ENCODE measurements around the gene CLTCL1.
"Not testable (repeated sequence)": the region's sequence is repeated elsewhere in the genome, so short reads cannot be mapped to it uniquely, and the experiment has no call there.

CLTCL1 gene

DNA sequence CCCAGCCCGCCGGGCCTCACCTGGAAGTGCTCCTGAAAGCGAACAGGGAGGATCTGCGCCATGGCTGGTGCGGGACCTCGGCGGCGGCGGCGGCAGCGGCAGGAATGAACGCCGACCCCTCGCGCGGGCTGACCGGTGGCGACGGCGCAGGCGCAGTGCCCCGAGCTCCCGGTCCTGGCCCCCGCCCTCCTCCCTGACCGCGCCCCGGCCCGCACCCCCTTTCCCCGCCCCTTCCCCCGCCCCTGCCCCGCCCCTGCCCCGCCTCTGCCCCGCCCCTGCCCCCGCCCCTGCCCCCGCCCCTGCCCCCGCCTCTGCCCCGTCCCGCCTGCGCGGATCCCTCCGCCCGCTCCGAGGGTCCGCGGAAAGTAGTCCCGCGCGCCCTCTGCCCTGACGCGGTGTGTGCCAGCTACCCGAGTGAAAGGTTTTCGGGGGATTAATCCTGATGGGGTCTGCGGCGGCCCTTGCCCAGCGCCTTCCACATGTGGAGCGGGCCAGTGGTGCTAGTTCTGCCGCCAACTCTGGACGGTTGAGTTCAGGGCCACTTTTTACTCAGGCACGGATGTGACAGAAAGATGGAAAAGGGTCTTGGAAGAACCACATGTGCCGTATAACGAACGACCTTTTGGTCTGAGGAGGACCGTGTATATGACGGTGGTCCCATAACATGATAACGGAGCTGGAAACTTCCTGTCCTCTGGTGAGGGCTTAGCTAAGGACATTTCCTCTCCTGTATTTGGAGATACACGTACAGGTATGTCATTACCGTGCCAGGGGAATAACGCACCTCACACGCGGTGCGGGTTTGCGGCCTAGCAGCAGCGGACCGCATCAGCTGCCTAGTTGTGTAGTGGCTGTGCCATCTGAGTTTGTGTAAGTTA is at the start of gene CLTCL1:
Gene CLTCL1, minus strand, starts transcription at position 140 of the 878 bp plus-strand sequence. Its CDS starts 78 bp downstream, at position 62.
- DNase-seq = peak in 52 of 56 donors; percentile 6 to 86 (median 61)

DNA sequence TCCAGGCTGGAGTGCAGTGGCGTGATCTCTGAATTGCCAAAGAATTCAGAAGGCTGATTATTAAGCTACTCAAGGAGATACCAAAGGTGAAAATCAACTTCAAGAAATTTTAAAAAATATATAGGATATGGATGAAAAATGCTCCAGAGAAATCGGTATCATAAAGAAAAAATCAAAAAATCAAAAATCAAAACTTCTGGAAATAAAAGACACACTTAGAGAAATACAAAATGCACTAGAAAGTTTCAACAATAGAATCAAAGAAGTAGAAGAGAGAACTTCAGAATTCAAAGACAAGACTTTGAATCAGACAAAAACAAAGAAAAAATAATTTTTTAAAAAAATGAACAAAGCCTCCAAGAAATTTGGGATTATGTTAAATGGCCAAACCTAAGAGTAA is 45.6 kb upstream of the CLTCL1 start:
- no peak for DNase-seq

DNA sequence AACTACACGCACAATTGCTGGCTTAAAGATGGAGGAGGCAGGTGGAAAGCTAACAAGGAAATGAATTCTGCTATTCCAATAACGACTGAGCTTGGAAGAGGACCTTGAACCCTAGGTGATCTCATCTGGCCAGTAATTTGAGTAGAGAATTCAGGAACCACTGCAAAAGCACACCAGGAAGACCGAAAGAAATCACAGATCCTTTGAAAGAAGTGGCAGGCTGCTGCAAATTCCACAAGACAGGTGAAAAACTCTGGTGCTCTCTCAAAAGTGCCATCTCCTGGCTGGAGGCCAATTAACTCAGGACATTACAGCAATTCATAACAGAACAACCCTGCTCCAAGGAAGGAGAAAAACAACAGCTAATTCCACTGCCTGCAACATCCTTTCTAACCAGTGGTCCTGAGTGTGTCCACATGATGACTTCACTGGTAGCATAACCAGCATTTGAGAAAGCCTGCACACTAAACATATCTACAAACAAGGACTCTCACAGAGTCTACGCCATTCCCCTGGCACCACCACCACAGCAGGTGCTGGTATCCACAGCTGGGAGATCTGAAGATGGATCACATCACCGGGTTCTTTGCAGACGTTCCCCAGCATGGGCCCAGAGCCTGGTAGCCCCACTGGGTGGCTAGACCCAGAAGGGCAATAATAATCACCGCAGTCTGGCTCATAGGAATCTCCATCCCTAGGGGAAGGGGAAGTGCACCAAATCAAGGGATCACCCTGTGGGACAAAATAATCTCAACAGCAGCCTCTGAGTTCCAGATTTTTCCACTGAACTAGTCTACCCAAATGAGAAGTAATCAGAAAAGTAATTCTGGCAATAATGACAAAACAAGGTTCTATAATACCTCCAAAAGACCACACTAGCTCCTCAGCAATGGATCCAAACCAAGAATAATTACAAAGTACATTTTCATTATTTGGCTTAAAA is 44.9 kb upstream of the CLTCL1 start:
- no peak for DNase-seq

DNA sequence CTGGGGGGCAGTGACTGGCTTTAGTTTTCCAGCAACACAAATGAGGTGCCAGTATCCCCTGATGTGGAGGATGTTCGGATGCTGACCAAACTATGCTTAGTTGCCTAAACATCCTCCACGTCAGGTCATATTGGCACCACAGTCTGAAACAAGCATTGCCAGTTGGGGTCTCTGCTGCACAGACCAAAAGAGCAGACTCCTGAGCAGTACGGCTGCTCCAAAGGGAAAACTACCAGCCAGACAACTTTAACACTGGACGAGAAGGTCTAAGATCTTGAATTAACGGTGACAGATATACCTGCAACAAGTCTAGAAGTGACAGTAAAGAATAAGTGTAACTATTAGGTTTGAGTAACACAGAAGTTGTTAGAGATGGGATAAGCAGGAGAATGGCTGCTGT is 40.5 kb upstream of the CLTCL1 start:
- no peak for DNase-seq

DNA sequence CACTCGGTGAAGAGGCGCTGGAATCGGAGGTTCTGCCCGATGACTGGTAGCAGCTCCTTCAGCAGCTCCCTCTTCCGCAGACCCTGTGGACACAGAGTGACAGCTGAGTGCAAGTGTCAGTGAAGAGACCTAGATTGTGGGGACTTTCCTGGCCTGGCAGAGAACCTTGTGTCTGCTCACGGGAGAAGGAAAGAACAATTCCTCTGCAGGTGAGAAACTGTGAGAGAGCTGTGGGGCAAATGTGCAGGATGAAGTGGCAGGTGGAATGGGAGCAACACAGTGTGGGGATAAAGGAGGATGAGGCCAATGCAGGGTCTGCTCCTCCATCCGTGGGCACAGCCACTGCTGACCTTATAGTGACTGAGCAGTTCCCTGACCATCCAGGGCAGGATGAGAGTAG is 40.0 kb upstream of the CLTCL1 start:
- DNase-seq = no peak

DNA sequence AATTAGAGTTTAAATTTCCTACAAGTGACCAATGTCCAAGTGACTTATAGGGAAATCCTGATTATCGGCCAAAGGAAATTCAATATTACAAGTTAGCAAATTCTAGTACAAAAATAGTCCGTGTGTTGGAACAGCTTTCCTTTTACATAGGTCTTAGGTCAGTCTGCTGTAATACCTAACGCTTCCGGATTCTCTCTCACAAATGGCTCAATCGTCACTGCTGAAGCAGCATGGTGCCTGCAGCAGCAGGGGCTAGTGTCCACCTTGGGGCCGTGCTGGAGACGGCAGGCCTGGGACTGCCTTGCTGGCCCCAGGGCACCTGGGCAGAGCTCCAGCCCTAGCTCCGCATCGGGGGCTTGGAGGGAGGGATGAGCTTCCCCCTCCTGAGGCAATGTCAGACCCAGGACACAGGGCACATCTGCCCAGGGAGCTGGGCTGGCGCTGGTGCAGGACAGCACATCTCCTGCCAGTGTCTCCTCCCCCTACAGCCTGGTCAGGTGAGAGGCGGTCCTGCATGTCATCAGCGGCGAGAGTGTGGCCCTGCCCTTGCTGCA is 39.4 kb upstream of the CLTCL1 start:
- no peak for DNase-seq

DNA sequence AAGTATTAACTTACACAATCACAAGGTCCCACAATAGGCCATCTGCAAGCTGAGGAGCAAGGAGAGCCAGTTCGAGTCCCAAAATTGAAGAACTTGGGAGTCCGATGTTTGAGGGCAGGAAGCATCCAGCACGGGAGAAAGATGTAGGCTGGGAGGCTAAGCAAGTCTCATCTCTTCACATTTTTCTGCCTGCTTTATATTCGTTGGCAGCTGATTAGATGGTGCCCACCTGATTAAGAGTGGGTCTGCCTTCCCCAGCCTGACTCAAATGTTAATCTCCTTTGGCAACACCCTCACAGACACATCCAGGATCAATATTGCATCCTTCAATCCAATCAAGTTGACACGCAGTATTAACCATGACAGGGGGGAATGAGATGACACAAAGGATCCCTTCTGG is 38.7 kb upstream of the CLTCL1 start:
- not testable (repeated sequence) for DNase-seq

DNA sequence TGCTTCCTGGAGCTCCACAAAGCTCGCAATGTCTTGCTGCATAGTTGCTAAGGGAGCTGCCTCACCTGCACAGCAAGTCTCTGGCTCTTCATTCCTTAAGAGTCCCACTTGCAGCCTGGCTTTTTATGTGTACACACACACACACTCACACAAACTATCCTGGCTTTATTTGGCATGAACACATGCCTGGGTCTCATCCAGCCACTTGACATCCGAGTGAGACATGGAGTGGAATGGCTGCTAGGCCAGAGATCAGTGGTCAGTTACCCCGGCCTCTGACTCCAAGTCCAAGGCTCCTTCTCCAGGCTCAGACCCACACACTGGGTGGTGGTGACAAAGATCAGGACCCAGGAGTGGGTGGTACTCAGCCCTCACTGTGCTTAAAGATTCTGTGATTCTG is 37.9 kb upstream of the CLTCL1 start:
- DNase-seq = no peak

DNA sequence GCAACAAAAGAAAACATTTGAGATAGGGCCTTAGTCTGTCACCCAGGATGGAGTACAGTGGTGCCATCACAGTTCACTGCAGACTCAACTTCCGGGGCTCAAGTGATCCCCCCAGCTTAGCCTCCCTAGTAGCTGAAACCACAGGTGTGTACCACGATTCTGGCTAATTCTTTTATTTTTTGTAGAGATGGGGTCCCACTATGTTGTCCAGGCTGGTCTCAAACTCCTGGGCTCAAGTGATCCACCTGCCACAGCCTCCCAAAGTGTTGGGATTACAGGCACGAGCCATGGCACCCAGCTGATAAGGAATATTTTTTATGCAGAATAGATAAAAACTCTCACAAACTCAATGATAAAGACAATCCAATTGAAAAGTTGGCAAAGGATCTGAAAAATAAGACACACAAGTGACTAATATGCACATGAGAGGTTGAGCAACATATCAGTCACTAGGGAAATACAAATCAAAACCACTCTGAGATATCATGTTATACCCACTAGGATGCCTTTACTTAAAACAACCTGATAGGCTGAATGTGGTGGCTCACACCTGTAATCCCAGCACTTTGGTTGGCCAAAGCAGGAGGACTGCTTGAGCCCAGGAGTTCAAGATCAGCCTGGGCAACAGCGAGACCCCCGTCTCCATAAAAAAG is 33.9 kb upstream of the CLTCL1 start:
- DNase-seq = no peak

DNA sequence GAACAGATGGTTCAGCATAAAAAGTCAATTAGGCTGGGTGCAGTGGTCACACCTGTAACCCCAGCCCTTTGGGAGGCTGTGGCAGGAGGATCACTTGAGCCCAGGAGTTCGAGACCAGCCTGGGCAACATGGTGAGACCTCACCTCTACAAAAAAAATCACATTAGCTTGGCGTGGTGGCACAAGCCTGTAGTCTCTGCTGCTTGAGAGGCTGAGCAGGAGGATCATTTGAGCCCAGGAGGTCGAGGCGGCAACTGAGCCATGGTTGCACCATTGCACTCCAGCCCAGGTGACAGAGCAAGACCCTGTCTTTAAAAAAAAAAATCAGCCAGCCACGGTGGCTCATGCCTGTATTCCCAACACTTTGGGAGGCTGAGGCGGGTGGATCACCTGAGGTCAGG is 31.9 kb upstream of the CLTCL1 start:
- DNase-seq = not testable (repeated sequence)

DNA sequence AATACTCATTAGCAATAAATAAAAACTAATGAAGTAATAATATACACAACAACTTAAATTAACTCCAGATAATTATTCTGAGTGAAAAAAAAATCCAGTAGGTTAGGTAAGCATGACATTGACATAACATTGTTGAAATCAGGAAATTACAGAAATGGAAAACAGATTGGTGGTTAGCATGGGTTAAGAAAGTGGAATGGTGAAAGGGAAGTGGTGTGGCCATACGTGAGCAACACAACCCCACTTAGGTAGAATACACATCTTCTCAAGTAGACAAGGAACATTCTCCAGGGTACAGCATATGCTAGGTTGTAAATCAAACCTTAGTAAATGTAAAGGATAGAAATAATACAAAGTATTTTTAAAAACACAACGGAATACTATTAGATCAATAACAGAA is 30.2 kb upstream of the CLTCL1 start:
- no peak for DNase-seq

DNA sequence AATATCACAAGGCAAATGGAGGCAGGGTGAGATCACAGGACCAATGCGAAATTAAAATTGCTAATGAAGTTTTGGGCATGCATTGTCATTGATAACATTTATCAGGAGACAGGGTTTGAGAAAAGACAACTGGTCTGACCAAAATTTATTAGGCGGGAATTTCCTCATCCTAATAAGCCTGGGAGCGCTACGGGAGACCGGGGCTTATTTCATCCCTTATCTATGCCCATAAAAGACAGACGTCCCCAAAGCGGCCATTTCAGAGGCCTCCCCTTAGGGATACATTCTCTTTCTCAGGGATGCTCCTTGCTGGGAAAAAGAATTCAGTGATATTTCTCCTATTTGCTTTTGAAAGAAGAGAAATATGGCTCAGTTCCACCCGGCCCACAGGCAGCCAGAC is 28.6 kb upstream of the CLTCL1 start:
- not testable (repeated sequence) for DNase-seq

DNA sequence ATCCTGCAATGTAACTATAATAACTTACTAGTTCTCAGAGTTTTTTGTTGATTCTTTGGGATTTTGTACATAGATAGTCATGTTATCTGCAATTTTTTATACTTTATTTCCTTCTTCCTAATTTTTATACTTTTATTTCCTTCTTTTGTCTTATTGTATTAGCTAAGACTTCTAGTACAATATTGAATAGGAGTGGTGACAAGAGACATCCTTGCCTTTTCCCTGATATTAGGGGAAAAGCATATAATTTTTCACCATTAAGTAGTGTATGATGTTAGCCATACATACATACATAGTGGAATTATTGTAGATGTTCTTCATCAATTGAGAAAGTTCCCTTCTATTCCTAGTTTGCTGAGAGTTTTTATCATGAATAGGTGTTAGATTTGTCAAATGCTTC is 27.8 kb upstream of the CLTCL1 start:
- DNase-seq = no peak

DNA sequence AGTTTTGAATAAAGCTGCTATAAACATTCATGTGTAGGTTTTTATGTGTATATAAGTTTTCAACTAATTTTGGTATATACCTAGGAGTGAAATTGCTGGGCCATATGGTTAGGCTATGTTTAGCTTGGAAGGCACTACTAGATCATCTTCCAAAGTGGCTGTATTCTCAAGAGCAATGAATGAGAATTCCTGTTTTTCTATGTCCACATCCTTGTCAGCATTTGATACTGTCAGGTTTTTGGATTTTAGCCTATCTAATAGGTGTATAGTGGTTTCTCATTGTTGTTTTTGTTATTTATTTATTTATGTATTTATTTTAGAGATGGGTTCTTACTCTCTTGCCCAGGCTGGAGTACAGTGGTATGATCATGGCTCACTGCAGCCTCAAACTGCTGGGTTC is 26.3 kb upstream of the CLTCL1 start:
- DNase-seq = no peak

DNA sequence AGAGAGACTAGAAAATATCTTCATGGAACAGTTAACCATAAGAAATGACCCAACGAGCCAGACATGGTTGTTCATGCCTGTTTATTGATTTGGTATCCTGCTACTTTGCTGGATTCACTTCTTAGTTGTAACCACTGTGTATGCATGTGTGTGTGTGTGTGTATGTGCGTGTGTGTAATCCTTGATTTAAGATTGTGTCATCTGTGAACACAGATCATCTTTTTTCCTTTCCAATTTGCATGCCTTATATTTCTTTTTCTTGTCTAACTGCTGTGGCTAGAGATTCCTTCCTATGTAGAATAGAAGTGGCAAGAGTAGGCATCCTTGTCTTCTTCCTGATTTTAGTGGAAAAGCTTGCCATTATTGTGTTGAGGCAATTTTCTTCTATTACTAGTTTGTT is 16.4 kb upstream of the CLTCL1 start:
- DNase-seq = no peak

DNA sequence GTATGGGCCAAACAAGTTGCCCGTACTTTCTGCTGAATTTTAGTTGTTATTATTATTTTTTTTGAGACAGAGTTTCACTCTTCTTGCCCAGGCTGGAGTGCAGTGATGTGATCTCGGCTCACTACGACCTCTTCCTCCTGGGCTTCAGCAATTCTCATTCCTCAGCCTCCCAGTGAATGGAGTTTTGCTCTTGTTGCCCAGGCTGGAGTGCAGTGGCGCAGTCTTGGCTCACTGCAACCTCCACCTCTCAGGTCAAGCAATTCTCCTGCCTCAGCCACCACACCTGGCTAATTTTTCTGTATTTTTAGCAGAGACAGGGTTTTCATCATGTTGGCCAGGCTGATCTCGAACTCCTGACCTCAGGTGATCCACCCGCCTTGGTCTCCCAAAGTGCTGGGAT is 15.0 kb upstream of the CLTCL1 start:
- DNase-seq = not testable (repeated sequence)

DNA sequence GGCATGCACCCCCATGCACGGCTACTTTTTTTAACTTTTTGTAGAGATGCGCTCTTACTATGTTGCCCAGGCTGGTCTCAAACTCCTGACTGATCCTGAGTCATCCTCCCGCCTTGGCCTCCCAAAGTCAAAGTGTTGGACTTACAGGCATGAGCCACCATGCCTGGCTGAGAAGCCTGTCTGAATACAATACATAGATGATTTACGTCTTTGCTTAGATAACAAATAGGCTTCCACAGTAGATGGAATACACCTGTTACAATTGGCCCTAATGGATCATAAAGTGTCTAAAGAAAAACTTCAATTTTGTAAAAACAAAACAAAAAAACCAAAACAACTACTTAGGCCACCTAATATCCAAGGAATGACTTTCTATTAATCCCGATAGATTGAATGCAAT is 13.0 kb upstream of the CLTCL1 start:
- no peak for DNase-seq

DNA sequence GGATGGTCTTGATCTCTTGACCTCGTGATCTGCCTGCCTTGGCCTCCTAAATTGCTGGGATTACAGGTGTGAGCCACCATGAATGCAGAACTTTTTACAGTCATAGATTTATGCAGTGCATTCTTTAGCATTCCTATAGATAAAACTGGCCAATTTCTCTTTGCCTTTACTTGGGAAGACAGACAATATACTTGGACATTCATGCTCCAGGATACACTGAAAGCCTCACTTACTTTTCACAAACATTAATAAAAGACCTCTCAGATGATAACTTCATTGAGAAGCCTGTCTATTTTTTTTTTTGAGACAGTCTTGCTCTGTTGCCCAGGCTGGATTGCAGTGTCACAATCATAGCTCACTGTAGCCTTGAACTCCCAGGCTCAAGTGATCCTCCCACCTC is 12.3 kb upstream of the CLTCL1 start:
- DNase-seq = no peak

DNA sequence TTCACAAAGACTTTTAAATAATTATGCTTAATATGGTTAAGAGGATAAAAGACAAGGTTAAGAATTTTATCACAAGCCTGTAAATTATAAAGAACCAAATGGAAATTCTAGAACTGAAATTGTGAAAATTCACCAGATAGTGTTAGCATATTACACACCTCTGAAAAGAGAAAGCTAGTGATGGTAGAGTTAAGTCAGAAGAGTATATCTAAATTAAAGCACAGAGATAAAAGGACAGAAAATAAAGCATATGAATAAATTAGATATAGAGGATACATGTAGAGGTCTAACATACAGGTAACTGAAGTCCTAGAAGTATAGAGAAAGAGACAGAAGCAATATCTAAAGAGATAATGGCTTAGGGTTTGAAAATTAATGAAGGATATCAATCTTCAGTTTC is 4.2 kb upstream of the CLTCL1 start:
- no peak for DNase-seq

DNA sequence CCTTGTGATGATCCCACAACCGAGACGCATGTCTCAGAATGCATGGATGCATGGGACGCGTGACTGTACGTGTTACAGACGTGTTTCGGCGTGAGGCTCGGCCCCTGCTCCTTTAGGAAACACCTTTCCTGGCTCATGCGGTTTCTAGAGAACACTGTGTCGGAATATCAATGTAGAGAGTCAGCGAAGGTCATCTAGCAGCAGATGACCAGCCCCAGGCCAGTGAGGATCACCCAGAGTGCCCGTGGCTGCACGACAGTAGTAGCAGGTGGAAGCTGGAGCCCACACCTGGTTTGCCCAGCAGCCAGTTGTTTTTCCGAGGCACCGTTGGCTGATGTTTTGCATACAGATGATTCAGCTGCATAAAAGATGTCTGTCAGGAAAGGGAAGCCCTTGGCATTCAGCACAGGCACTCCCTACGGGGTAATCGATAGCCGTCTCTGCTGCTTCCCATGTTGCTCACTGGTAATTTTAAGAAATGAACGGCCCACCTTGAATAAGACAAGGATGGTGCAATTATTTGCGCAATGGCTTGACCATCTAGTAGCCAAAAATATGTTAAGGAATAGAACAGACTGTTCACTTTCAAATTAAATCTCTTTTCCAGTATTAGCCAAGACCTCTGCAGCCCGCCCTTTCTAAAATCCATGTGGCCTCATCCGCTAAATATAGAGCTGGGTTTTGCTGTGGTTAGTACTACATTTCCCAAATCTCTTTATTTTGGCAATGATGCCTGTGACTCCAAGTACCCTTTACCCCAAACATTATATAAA is 1.1 kb upstream of the CLTCL1 start:
- no peak for DNase-seq

DNA sequence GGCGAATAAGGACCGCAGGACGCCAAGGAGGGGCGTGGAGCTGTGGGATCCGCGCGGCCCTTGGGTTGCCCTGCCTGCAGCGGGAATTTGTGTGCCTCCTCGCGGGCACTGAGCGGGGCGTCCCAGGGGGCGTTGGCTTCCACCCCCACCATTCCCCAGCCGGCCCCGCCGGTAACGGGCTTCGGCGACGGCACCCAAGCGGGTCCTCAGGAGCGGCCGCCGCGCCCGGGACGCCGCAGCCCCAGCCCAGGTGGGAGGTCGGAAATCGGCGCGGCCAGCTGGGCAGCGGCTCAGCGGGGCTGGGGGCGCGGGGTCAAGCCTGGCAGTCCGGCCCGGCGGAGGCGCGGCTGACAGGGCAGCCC is 320 bp downstream of the CLTCL1 start:
- peak in 11 of 56 donors; percentile 7 to 52 (median 24) for DNase-seq

All from amygdala (tissue), 56 donors.